B cell (primary cell): Measurements from ENCODE around the gene GPR108. TPM values are rescaled to one million over a fixed set of nuclear protein-coding genes. Genes with fewer than 3 reads are reported as not detected.

ENCODE experiments used
- ATAC-seq: fragments of 200-7000 bp; cut with Tn5 transposase; one replicate; pipeline ENCODE4 v1.10.0; 2021; ENCODE audit warnings: low read depth, mild to moderate bottlenecking, moderate number of reproducible peaks, moderate library complexity
- CTCF ChIA-PET: fragments of 350-600 bp; sonication (Branson Sonifier 250); formaldehyde crosslinking; loops from one replicate; lab custom pipeline; 2021; ENCODE audit warnings: antibody characterized with exemption, inconsistent platforms; lab: Charles Lee
- POLR2A ChIA-PET: fragments of 350-600 bp; sonication (Branson Sonifier 250); formaldehyde crosslinking; loops from one replicate; lab custom pipeline; 2021; ENCODE audit warnings: antibody characterized with exemption; lab: Charles Lee
- DNase-seq: peaks from one replicate; pipeline ENCODE4 v3.0.0; 2013
- H2AFZ ChIP-seq: 2 replicates; pipeline ENCODE4 v1.6.1; 2012; ENCODE audit warnings: mild to moderate bottlenecking, low read depth, low read length; ENCODE audit not compliant: insufficient read depth, poor library complexity, severe bottlenecking
- H3K27ac ChIP-seq, 2 donors: 1 replicate in 1 of 2; 2 replicates in 1 of 2; pipeline ENCODE4 v1.5.1; 2012 to 2013; ENCODE audit warnings: low read length in 2 of 2, mild to moderate bottlenecking in 2 of 2, moderate library complexity in 1 of 2
- H3K27me3 ChIP-seq, 4 experiments: fragments of 200-600 bp in 1 of 4; sonication (generic) in 1 of 4; replicated peaks in 1 of 4; 1 replicate in 2 of 4; 2 replicates in 2 of 4; pipeline versions ENCODE4 v1.6.1 to v1.7.0; 2013 to 2016; ENCODE audit warnings: low read length in 3 of 4, mild to moderate bottlenecking in 2 of 4, mixed read lengths in 1 of 4, moderate library complexity in 1 of 4; ENCODE audit not compliant: insufficient read depth in 4 of 4, control insufficient read depth in 3 of 4; ENCODE audit errors: control extremely low read depth in 1 of 4
- H3K36me3 ChIP-seq, 2 experiments: replicated peaks in 1 of 2; 1 replicate in 1 of 2; 2 replicates in 1 of 2; pipeline versions ENCODE4 v1.6.1 to v1.7.1; 2013; ENCODE audit warnings: low read length in 1 of 2; ENCODE audit not compliant: insufficient read depth in 2 of 2, control insufficient read depth in 1 of 2; ENCODE audit errors: control extremely low read depth in 1 of 2, extremely low read depth in 1 of 2
- H3K4me1 ChIP-seq, 2 donors: fragments of 200-600 bp in 1 of 2; sonication (generic) in 1 of 2; 1 replicate in 1 of 2; 2 replicates in 1 of 2; pipeline versions ENCODE4 v1.5.1 to v1.6.1; 2013 to 2017; ENCODE audit warnings: low read length in 2 of 2; ENCODE audit not compliant: control insufficient read depth in 2 of 2, insufficient read depth in 2 of 2
- H3K4me2 ChIP-seq: replicated peaks from 2 replicates; pipeline ENCODE3; 2012; ENCODE audit warnings: mild to moderate bottlenecking, low read depth, low read length; ENCODE audit not compliant: poor library complexity, severe bottlenecking
- H3K4me3 ChIP-seq, 5 experiments: fragments of 200-600 bp in 1 of 5; sonication (generic) in 1 of 5; 1 replicate in 3 of 5; 2 replicates in 2 of 5; pipeline versions ENCODE4 v1.5.1 to v1.7.0; 2011 to 2016; ENCODE audit warnings: low read length in 4 of 5, mild to moderate bottlenecking in 4 of 5, low read depth in 2 of 5, control low read depth in 1 of 5, moderate library complexity in 1 of 5; ENCODE audit not compliant: insufficient read depth in 1 of 5; ENCODE audit errors: control extremely low read depth in 1 of 5, extremely low read depth in 1 of 5
- H3K79me2 ChIP-seq: fragments of 200-600 bp; sonication (generic); one replicate; pipeline ENCODE4 v1.6.0; 2016; ENCODE audit warnings: low read length; ENCODE audit not compliant: control insufficient read depth, insufficient read depth
- H3K9ac ChIP-seq: fragments of 200-600 bp; sonication (generic); 2 replicates; pipeline ENCODE4 v1.6.1; 2017; ENCODE audit warnings: mild to moderate bottlenecking, low read length, moderate library complexity
- H3K9me3 ChIP-seq, 3 donors: one replicate each; pipeline versions ENCODE4 v1.6.1 to v1.7.1; 2013; ENCODE audit warnings: low read length in 2 of 3; ENCODE audit not compliant: control insufficient read depth in 2 of 3, insufficient read depth in 1 of 3; ENCODE audit errors: control extremely low read depth in 1 of 3
- H4K20me1 ChIP-seq: 2 replicates; pipeline ENCODE4 v1.6.0; 2012; ENCODE audit warnings: mild to moderate bottlenecking, low read length; ENCODE audit not compliant: insufficient read depth, control insufficient read depth, poor library complexity, severe bottlenecking
- H3K27ac Mint-ChIP-seq: one replicate; pipeline ENCODE4 v1.8.0; 2021; ENCODE audit warnings: mixed read lengths
- H3K27me3 Mint-ChIP-seq: one replicate; pipeline ENCODE4 v1.8.0; 2021; ENCODE audit warnings: mixed read lengths
- H3K4me1 Mint-ChIP-seq: one replicate; pipeline ENCODE4 v1.8.0; 2021; ENCODE audit warnings: mixed read lengths
- H3K4me3 Mint-ChIP-seq: one replicate; pipeline ENCODE4 v1.8.0; 2021; ENCODE audit warnings: mixed read lengths
- H3K9me3 Mint-ChIP-seq: one replicate; pipeline ENCODE4 v1.8.0; 2022; ENCODE audit warnings: mixed read lengths; ENCODE audit not compliant: insufficient read depth
- EZH2 ChIP-seq: IDR thresholded peaks from 2 replicates; pipeline ENCODE4 v1.6.1; 2012; ENCODE audit warnings: borderline replicate concordance, low read depth, mild to moderate bottlenecking, moderate library complexity, low read length; ENCODE audit not compliant: insufficient read depth, poor library complexity, severe bottlenecking
- WGBS: methylation state at CpG from one replicate; pipeline ENCODE4 v1.1.5; 2013; ENCODE audit warnings: missing lambda C conversion rate; ENCODE audit not compliant: insufficient coverage; 5-methylcytosine and 5-hydroxymethylcytosine counted together
- intact Hi-C: fragments of 100-400 bp; cut with micrococcal nuclease; formaldehyde crosslinking; loops from one replicate; pipeline ENCODE4 v1.10.0; 2022
- polyA plus RNA-seq: library from polyadenylated mRNA; depleted of rRNA; stranded (reverse); fragments of >200 nt; gene quantifications from 2 replicates; pipeline ENCODE4 v1.2.3, GENCODE V29; 2012
- total RNA-seq, 2 donors: library from RNA; stranded (reverse); fragments of 120-200 nt in 1 of 2; gene quantifications; 1 replicate in 1 of 2; 2 replicates in 1 of 2; pipeline versions ENCODE4 v1.2.3 to v1.2.4, GENCODE V29; 2013 to 2022
- TF ChIP-seq, protein P1 (sequence below): fragments of 200-600 bp; IDR thresholded peaks from one replicate; pipeline ENCODE4 v1.8.0; 2022; ENCODE audit warnings: antibody characterized with exemption, mild to moderate bottlenecking

Gene GPR108
- total and polyA plus RNA-seq, 2 donors (not counting 1 experiment from before 2014, with no cell fraction given) = 79.0 to 82.5 TPM

DNA sequence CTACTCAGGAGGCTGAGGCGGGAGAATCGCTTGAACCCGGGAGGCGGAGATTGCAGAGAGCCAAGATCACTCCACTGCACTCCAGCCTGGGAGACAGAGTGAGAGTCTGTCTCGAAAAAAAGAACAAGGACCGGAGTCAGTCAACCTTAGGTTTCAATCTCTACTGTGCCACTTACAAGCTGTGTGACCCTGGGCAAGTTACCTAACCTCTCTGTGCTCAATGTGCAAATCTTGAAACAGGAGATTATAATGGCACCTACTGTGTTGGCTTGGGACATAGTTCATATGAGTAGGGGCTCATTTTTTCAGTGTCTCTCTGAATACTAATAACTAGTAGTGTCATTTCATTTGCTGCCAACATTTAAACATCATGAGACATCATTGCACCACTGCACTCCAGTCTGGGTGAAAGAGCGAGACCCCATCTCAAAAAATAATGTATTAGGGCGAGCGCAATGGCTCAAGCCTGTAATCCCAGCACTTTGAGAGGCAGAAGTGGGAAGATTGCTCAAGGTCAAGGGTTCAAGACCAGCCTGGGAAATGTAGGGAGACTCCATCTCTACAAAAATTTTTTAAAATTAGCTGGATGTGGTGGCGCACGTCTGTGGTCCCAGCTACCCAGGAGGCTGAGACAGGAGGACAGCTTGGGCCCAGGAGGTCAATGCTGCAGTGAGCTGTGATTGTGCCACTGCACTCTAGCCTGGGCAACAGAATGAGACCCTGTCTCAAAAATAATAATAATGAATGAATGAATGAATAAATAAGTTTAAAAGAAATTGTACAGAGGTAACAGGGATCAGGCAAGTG is 22.4 kb downstream of the GPR108 start:
- ATAC-seq (no peak), DNase-seq (no peak)
- H3K4me1 ChIP-seq = peaks cover 3 to 10% of the 10 kb centered on the region in 2 donors
- peaks cover 0 to 3% (median 0%) of the 10 kb centered on the region in 3 donors for H3K9me3 ChIP-seq
- peaks cover 0 to 14% (median 3%) of the 10 kb centered on the region in 4 experiments for H3K27me3 ChIP-seq
- 97% methylated on average over 6 of the region's 11 CpGs for WGBS
- TF ChIP-seq, protein P1, sequence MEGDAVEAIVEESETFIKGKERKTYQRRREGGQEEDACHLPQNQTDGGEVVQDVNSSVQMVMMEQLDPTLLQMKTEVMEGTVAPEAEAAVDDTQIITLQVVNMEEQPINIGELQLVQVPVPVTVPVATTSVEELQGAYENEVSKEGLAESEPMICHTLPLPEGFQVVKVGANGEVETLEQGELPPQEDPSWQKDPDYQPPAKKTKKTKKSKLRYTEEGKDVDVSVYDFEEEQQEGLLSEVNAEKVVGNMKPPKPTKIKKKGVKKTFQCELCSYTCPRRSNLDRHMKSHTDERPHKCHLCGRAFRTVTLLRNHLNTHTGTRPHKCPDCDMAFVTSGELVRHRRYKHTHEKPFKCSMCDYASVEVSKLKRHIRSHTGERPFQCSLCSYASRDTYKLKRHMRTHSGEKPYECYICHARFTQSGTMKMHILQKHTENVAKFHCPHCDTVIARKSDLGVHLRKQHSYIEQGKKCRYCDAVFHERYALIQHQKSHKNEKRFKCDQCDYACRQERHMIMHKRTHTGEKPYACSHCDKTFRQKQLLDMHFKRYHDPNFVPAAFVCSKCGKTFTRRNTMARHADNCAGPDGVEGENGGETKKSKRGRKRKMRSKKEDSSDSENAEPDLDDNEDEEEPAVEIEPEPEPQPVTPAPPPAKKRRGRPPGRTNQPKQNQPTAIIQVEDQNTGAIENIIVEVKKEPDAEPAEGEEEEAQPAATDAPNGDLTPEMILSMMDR = no peak
- no peak for TF ChIP-seq EZH2
- H3K9ac ChIP-seq = no peak overlapping the region
- H3K36me3 ChIP-seq = no peaks in the 10 kb centered on the region
- H3K27ac Mint-ChIP-seq = no peak overlapping the region
- no peak overlapping the region for H3K4me3 ChIP-seq
- H3K4me1 Mint-ChIP-seq = peaks cover 16% of the 10 kb centered on the region
- H3K9me3 Mint-ChIP-seq = peaks cover 3% of the 10 kb centered on the region
- H3K79me2 ChIP-seq = peaks cover 2% of the 10 kb centered on the region
- H2AFZ ChIP-seq = no peak overlapping the region
- POLR2A ChIA-PET = no interaction called here
- H3K27ac ChIP-seq = no peak overlapping the region
- peaks cover 20% of the 10 kb centered on the region for H3K27me3 Mint-ChIP-seq
- intact Hi-C loops = no loop called here
- no peak overlapping the region for H3K4me3 Mint-ChIP-seq
- H4K20me1 ChIP-seq = no peaks in the 10 kb centered on the region
- CTCF ChIA-PET = no interaction called here
- H3K4me2 ChIP-seq = no peak overlapping the region
